HUDEP-2 (cell line): Measurements from ENCODE around the gene SAP25.

Experiments
- DNase-seq, 76 experiments: peaks; one replicate each; lab custom pipeline; 2025; ENCODE audit not compliant: unreplicated experiment in 76 of 76; lab: John Stamatoyannopoulos, UW

SAP25 gene

DNA sequence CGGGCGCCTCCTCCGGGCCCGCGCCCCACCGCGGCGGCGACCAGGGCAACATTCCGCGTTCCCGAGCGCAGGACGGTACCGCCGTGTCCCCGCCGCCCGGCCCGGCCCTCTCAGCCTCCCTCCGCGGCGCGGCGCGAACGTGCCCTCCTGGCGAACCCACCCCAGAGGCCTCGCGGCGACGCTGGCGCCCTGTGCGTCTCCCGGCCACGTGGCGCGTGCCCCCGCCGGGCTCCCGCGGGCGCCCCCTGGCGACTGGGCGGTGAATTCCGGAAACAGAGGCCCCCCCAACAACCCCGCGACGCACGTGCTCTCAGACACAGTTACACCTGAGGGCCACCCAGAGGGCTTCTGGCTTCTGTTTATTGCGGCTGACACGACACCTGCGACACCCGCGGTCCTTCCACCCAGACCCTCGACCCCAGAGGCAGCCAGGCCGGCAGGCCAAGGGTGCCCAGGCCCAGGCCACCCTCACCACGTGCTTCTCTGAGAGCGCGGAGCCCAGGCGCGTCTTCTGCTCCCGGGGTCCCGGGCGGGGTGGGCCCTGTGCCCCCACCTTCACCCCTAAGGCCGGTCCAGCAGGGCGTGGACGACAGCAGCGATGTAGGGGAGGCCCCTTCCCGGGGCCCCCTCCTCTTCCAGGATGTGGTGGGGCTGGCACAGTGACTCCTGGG is at the start of gene SAP25:
SAP25 (minus strand) TSS at position 210 of the 671 bp plus-strand sequence; CDS start at position 52, 158 bp downstream.
- no peak for DNase-seq

DNA sequence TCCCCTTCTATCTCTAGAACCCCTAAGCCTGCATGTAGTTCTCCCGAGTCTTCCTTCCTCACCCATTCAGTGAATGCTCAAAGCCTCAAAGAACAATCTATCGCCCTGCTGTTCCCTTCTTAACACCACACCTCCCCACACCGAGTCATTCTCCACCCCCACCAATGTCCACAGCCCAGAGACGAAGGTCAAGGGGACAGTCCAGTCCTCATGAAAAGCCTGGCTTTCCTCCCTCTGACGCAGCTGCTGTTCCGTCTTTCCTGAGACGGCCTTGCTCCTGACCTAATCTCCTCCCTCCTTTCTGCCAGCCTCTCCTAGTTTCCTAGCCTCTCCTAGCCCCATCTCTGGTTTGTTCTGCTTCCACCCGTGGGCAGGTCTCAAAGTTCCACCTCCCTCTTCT is 47.9 kb upstream of the SAP25 start:
- peak in 1 of 76 experiments; percentile 21 for DNase-seq

DNA sequence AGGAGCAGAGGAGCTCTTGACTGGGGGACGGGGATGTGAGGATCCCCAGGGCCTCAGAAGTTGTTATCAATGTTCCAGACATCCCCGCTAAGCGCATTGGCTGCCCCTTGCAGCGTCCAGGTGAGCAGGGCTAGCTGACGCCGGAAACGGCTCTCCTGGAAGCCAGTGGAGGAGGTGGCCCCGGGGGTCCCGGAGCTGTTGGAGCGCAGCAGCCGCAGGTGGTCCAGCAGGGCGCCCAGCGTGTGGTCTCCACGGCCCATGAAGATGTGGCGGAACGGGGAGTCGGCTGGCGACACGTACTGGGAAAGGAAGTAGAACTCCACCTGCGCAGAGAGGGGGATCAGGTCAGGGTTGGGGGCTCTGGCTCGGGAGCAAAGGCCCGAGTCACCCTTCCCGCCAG is 47.1 kb upstream of the SAP25 start:
- DNase-seq, result no peak

DNA sequence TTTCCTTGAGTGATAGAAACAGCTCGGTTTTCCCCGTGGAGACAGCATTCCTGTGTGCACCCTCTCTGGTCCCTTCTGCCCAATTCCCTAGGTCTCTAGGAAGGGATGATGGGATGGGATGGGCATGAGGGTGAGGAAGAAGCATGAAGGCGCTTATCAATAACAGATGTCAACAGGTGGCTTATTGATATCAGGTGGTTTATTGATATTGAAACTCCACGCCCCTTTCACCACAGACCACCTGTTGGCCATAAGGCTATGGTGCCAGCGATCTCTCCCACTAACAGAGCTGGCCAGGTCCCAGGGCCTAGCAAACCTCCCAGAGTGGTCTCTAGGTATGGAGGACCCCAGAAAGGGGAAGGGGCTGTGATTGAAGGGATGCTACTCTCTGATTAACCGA is 46.5 kb upstream of the SAP25 start:
- no peak for DNase-seq

DNA sequence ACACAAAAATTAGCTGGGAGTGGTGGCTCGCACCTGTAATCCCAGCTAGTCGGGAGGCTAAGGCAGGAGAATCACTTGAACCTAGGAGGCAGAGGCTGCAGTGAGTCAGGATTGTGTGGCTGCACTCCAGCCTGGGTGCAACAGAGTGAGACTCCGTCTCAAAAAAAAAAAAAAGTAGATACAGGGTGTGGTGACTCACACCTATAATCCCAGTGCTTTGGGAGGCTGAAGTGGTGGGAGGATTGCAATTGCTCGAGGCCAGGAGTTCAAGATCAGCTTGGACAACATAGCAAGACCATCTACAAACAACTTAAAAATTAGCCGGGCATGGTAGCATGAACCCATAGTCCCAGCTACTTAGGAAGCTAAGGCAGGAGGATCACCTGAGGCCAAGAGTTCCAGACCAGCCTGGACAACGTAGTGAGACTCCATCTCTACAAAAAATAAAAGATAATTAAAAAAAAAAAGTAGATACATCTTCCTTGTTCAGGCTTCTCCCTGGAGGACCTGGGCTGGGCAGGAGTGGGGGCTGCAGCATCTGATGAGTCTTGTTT is 40.7 kb upstream of the SAP25 start:
- peak in 1 of 76 experiments; percentile 23 for DNase-seq

DNA sequence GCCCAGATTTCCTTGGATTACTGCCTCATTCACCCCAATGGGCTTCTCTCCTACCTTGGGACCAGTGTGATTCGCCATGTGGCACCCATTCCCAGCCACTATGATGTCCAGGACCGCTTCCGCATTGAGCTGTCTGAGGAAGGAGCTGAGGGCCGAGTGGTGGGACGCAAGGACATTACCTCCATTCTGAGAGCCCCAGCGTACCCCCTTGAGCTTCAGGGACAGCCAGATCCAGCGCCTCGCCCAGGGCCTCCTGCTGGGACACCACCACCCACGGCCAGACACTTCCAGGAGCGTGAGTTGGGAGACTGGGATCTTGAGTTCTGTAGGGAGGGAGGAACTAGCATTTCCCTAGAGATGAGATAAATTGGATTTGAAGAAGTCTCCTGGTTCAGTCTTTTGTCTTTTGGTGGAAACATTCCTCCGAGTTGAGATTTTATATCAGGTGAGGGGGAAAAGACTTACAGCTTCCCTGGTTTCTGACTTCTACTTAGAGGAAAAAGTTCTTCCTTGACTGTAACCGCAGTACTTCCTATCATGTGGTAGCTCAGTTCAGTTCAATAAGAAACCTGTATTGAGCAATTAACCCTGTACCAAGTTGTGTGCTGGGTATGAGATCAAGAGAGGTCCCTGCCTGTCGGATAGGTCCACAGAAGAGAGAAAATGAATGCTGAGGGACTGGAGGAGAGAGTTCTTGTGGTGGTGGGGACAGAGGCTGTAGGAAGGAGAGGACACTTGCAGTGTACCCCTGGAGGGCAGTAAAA is 39.9 kb upstream of the SAP25 start:
- no peak for DNase-seq

DNA sequence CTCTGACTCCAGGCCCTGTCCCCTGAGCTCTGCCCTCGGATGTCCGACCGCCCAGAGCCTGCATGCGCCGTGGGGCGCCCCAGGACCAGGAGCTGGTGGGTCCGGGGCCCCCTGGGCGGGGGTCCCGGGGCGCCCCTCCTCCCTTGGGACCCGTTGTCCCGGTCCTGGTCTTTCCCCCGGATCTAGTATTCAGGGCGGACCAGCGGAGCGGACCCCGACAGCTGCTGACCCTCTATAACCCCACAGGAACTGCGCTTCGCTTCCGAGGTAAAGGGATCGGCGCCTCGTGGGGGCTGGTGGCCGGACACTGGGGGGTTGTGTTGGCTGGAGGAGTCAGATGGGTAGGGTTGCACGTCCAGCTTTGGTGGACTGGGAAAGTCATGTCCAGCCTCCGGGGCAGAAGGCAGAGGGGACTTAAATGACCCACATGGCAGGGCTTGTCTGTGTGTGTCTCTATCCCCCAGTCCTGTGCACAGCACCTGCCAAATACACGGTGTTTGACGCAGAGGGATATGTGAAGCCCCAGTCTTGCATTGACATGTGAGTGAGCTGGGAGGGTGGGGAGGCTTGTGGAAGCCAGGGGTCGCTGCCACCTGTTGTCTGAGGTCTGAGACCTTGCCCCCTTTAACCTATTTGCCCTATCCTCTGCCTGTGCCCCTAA is 39.2 kb upstream of the SAP25 start:
- DNase-seq, result peak in 28 of 76 experiments; percentile 14 to 51 (median 27)

DNA sequence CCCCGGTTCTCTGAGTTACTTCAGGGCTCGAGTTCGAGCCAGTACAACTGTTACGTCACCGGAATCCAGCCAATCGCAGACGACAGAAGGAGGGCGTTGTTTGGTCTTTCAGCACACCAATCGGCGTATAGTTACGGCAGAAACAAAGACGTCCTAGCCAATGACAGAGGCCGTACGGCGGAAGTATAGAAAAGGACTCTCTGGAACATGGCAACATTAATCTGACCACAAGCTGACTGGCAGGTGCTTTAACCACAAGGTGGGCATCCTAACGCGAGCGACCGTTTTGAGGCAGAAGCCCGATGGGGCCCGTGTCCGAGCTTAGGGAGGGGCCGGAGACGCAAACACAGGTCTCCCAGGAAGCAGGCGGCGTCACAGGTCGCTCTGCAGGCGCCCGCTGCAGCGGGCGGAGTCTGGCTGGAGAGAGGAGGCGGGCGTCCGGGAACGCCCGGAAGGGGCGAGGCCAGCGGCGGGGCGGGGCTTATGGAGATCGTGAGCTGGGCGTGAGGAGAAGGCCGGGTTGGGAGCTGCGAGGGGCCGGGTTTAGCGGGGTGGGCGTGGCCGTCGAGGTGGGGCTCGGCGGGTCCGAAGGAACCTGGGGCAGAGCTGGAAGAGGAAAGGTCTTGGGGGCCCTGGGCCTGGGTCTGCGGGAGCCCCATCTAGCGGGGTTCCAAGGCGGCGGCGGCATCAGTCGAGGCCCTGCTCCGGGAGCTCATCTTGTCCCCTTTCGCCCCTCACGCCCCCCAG is 38.5 kb upstream of the SAP25 start, which contains the start of gene MOSPD3:
MOSPD3 (plus strand) TSS at position 558 of the 747 bp plus-strand sequence. CDS start 252 bp downstream, outside the sequence.
- DNase-seq, result peak; percentile 68 to 99 (median 96)

DNA sequence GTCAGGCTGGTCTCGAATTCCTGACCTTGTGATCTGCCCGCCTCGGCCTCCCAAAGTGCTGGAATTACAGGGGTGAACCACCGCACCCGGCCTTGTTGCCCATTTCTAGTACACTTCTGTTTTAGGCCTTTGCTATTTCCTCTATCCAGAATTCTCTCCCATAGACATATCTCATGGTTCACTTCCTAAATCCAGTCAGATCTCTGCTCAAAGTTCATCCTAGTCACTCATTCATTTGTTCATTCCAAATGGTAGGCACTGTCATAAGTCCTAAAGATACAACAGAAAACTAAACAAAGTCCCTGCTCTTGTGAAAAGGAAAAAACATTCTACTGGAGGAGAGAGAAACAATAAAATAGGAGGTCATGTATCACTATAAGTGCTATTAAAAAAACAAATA is 36.3 kb upstream of the SAP25 start:
- DNase-seq, result no peak

DNA sequence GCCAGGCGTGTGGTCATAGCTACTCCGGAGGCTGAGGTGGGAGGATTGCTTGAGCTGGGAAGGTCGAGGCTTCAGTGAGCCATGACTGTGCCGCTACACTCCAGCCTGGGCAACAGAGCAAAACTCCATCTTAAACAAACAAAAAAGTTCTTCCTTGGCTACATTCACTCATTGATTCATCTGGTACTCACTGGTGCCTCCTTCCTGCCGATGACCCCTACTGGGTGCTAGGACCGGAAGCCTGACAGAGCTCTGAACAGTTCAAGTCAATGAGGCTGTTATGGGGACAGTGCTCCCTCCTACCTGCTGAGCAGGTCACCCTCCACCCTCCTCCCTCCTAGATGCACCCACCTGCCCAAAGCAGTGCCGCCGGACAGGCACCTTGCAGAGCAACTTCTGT is 33.4 kb upstream of the SAP25 start:
- DNase-seq, result no peak

DNA sequence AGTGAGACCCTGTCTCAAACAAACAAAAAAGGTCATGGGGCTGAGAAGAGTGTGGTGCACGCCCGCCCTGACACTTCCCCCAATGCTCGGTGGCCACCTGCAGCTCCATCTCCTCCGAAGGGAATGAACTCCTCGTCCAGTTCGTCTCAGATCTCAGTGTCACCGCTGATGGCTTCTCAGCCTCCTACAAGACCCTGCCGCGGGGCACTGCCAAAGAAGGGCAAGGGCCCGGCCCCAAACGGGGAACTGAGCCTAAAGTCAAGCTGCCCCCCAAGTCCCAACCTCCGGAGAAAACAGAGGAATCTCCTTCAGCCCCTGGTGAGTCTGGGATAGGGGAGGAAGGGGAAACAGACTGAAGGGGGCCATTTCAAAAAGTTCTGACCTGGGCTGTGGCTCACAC is 32.6 kb upstream of the SAP25 start:
- no peak for DNase-seq

DNA sequence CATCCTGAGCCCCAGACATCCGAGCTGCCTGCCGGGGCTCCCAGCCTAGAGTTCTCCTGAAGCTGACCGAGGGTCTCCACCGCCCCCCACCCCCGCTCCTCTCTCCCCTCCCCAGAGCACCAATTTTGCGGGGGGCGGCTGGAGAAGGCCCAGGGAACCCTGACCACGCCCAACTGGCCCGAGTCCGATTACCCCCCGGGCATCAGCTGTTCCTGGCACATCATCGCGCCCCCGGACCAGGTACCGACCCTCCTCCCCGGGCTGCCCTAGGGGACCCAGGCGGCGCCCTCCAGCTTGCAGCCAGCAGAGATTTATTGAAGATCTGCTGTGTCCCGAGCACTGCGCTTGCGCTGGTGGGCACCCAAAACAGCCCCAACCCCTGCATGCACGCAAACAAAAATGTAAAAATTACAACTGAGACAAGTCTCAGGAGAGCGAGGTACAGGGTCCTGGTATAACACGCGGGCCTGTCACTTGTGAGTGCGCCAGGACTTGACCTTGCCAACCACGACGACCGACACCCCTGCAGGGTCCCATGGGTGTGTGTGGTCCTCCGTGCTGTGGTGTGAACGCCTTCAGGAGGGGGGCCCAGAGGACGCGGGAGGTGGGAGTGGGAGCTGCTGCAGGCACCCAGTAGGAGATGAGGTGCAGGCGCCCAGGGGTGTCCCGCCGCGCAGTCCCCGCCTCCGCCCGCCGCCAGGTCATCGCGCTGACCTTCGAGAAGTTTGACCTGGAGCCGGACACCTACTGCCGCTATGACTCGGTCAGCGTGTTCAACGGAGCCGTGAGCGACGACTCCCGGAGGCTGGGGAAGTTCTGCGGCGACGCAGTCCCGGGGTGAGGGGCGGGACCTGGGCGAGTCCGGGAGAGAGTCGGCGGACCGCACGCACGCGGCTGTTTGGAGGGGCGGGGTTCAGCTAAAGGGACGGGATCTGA is 31.5 kb upstream of the SAP25 start:
- DNase-seq, result peak in 25 of 76 experiments; percentile 11 to 58 (median 30)

DNA sequence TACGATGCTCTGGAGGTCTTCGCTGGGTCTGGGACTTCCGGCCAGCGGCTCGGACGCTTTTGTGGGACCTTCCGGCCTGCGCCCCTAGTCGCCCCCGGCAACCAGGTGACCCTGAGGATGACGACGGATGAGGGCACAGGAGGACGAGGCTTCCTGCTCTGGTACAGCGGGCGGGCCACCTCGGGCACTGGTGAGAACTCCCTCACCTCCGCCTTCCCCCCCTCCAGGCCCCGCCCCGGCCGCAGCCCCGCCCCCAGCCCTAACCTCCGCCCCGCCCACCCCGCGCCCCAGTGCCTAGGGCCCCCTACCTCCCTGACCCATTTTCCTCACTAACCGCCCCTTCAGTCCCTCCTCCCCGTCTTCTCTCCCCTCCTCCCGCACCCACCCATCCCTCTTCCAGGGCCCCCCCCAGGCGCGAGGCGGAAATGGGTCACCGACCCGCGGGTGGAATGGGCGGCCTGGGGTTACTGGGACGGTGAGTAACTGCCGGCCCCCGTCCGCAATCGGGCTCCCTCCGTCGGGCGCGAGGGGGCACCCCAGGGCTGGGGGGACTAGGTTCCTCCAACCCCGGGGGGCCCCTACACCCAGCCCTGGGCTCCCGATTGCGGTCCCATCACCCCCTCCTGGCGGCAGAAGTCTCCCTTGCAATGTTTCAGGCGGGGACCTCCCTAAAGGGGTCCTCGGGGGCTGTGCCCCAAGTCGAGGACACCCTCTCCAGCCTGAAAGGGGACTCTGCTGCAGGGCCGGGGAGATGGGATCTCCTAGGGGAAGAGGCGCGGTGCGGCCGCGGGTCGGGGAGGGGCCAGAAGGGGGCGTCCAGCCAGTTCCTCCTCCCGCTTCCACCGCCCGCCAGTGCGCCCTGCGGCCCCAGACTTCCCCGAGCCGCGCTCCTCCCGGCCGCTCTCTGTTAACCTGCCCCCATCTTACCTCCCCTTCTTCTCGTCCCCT is 30.6 kb upstream of the SAP25 start:
- peak in 64 of 76 experiments; percentile 19 to 80 (median 62) for DNase-seq

DNA sequence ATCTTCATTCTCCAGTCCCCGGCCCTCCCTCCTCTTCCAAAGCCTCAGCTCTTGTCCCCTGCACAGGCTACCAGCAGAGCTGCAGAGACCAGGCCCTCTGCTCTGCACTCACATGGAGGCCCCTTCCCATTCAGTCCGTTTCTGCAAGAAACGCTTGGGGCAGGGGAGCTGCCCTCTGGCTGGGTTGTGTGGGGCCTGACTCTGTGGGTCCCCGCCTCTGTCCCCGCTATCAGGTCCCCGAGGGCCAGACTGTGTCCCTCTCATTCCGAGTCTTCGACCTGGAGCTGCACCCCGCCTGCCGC is 30.0 kb upstream of the SAP25 start:
- no peak for DNase-seq

DNA sequence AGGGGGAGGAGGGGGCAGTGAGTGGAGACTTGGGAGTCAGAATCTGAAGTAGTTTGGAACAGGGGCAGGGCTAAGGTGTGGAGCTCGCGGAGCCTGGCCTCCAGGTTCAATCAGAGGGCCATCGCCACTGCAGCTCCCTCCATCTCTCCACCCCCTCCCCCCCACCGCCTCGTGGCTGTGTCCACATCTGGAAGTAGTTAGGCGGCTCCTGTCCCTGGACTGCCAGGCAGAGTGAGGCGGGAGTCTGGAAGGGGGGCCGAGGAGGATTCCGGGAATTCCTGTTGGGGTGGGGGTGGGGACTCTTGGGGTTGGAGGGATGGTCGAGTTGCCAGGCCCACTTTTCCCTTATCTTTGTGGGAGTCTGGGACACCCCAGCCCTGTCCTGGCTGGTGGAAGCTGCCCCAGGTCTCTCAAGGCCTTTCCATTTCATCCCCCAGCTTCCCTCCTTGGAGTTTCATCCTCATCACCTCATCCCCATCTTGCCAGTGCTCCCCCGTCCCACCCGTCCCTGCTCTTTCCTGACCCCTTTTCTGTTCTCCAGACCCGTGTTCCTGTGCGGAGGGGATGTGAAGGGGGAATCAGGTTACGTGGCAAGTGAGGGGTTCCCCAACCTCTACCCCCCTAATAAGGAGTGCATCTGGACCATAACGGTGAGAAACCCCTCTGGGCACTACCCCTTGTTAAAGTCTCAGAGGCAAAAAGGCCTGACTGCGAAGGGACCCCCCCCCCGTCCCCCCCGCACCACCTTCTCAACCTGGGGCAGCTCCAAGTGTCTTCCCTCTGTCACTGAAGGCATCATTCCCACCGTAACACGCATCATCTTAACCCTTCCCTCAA is 29.4 kb upstream of the SAP25 start:
- no peak for DNase-seq

DNA sequence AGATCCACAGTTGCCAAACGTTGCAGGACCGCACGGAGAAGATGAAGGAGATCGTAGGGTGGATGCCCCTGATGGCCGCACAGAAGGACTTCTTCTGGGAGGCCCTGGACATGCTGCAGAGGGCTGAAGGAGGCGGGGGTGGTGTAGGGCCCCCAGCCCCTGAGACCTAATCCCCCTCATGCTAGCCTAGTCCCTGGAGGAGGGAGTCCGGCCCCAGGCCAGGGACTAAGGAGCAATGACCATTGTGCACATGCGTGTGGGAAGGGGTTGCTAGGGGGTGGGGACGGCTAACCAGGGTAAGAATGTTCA is 27.0 kb upstream of the SAP25 start:
- DNase-seq, result no peak

DNA sequence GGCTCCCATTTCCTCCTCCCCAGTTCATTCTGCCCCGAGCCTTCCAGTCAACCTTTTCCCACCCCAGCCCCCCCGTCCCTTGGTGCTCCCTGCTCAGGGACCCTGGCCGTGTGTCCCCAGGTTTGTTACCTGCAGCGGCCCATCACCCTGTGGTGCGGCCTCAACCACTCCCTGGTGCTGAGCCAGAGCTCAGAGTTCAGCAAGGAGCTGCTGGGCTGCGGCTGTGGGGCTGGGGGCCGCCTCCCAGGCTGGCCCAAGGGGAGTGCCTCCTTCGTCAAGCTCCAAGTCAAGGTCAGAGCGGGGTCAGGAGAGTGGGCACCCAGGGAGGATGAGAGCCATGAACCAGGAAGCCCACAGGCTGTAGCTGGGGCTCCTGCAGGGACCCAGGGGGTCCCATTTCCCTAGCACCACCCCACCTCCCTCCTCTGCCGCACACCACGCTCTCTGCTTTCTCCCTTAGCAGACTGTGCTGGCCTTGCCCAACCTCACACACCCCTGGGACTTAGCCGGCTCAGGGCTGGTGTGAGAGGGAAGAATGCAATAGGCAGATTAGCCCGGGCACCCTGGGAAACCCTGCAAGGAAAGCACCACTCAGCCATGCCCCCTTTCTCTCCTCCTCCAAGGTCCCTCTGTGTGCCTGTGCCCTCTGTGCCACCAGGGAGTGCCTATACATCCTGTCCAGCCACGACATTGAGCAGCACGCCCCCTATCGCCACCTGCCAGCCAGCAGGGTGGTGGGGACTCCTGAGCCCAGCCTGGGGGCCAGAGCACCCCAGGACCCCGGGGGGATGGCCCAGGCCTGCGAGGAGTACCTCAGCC is 26.4 kb upstream of the SAP25 start:
- DNase-seq, result peak in 24 of 76 experiments; percentile 3 to 45 (median 26)
